ENCODE measurements around the gene GRIN3A. TPM values are rescaled to one million over a fixed set of nuclear protein-coding genes. Genes with fewer than 3 reads are reported as not detected.

Gene GRIN3A
- total RNA-seq, 4 donors from 2014 or later, result 0.21 TPM; not detected in 3

GRCh38 chr9:101706997-101707396 is 31.4 kb downstream of the GRIN3A start:
- Histone ChIP-seq H3K27ac (no peak overlapping the region), H3K9me3 (no peaks in the 10 kb centered on the region), H3K36me3 (no peaks in the 10 kb centered on the region), H3K4me3 (no peak overlapping the region), H3K4me1 (peaks cover 5% of the 10 kb centered on the region), H3K27me3 (no peaks in the 10 kb centered on the region)
- DNase-seq (ENCODE audit: low spot score in 2 of 2), result no peak
- WGBS, result 70% methylated on average over 2 of the region's 2 CpGs
- TF ChIP-seq POLR2AphosphoS5 (IDR thresholded peaks at IDR 0.05) (no peak), POLR2A (IDR thresholded peaks at IDR 0.05) (no peak), EP300 (IDR thresholded peaks at IDR 0.05) (no peak)
- TF ChIP-seq, protein P1, sequence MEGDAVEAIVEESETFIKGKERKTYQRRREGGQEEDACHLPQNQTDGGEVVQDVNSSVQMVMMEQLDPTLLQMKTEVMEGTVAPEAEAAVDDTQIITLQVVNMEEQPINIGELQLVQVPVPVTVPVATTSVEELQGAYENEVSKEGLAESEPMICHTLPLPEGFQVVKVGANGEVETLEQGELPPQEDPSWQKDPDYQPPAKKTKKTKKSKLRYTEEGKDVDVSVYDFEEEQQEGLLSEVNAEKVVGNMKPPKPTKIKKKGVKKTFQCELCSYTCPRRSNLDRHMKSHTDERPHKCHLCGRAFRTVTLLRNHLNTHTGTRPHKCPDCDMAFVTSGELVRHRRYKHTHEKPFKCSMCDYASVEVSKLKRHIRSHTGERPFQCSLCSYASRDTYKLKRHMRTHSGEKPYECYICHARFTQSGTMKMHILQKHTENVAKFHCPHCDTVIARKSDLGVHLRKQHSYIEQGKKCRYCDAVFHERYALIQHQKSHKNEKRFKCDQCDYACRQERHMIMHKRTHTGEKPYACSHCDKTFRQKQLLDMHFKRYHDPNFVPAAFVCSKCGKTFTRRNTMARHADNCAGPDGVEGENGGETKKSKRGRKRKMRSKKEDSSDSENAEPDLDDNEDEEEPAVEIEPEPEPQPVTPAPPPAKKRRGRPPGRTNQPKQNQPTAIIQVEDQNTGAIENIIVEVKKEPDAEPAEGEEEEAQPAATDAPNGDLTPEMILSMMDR (IDR thresholded peaks at IDR 0.05), result no peak

DNA sequence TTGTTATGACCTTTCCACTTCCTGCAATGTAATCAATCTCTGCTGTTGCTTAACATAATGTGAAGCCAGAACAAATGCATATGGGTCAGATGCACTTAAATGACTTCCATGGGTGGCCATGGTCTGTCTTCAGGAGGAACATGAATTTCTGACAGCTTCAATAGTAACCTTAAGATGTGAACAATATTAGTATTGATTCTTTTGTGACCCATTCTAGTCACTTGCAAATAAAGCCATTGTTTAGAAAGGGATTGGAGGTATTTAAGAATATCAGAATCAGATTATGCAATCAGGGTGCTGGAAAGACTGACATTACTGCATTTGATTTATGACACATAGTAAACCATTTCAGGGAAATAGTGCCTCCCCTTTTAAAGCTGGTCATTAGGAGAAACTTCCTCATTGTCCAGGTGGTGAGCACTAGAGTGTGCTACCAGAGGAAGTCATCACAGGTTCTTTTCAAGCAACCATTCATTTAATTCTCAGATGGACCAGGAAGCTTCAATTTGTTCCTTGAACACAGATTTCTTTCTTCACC is 32.1 kb downstream of the GRIN3A start:
- TF ChIP-seq POLR2AphosphoS5 (IDR thresholded peaks at IDR 0.05) (no peak), EP300 (IDR thresholded peaks at IDR 0.05) (no peak), POLR2A (IDR thresholded peaks at IDR 0.05) (no peak)
- TF ChIP-seq, protein P1 (IDR thresholded peaks at IDR 0.05), result no peak

GRCh38 chr9:101705135-101705661 is 33.2 kb downstream of the GRIN3A start:
- Histone ChIP-seq H3K9me3 (no peaks in the 10 kb centered on the region), H3K4me3 (peak overlapping the region; percentile 28), H3K36me3 (no peaks in the 10 kb centered on the region), H3K27me3 (no peaks in the 10 kb centered on the region), H3K4me1 (peaks cover 5% of the 10 kb centered on the region), H3K27ac (no peak overlapping the region)
- DNase-seq (ENCODE audit: low spot score in 2 of 2), result no peak
- TF ChIP-seq POLR2AphosphoS5 (IDR thresholded peaks at IDR 0.05), result no peak
- TF ChIP-seq POLR2A (IDR thresholded peaks at IDR 0.05), result no peak
- TF ChIP-seq, protein P1 (IDR thresholded peaks at IDR 0.05), result no peak
- no peak for TF ChIP-seq EP300 (IDR thresholded peaks at IDR 0.05)
- WGBS, result 5% methylated on average over 21 of the region's 21 CpGs

More for the DNA sequence above, 32.1 kb downstream of the GRIN3A start:
- H3K36me3 ChIP-seq, result no peaks in the 10 kb centered on the region
- H3K27ac ChIP-seq, result no peak overlapping the region
- H3K4me3 ChIP-seq, result no peak overlapping the region
- no peaks in the 10 kb centered on the region for H3K27me3 ChIP-seq
- DNase-seq (ENCODE audit: low spot score in 2 of 2), result no peak
- H3K9me3 ChIP-seq, result no peaks in the 10 kb centered on the region
- peaks cover 5% of the 10 kb centered on the region for H3K4me1 ChIP-seq

- Histone ChIP-seq H3K4me1 (peaks cover 5% of the 10 kb centered on the region), H3K27me3 (no peaks in the 10 kb centered on the region), H3K27ac (no peak overlapping the region), H3K4me3 (no peak overlapping the region), H3K36me3 (no peaks in the 10 kb centered on the region), H3K9me3 (no peaks in the 10 kb centered on the region)
- TF ChIP-seq POLR2A (IDR thresholded peaks at IDR 0.05) (no peak), POLR2AphosphoS5 (IDR thresholded peaks at IDR 0.05) (no peak), EP300 (IDR thresholded peaks at IDR 0.05) (no peak)
- TF ChIP-seq, protein P1 (IDR thresholded peaks at IDR 0.05), result no peak
- DNase-seq (ENCODE audit: low spot score in 2 of 2), result no peak
These were observed 36.2 kb downstream of the GRIN3A start for GRCh38 chr9:101702257-101702656.

- Histone ChIP-seq H3K9me3 (no peaks in the 10 kb centered on the region), H3K4me1 (no peaks in the 10 kb centered on the region), H3K36me3 (no peaks in the 10 kb centered on the region), H3K4me3 (no peak overlapping the region), H3K27me3 (no peaks in the 10 kb centered on the region), H3K27ac (no peak overlapping the region)
- WGBS, result 75% methylated on average over 1 of the region's 1 CpG
- TF ChIP-seq POLR2AphosphoS5 (IDR thresholded peaks at IDR 0.05) (no peak), POLR2A (IDR thresholded peaks at IDR 0.05) (no peak), EP300 (IDR thresholded peaks at IDR 0.05) (no peak)
- TF ChIP-seq, protein P1 (IDR thresholded peaks at IDR 0.05), result no peak
- DNase-seq (ENCODE audit: low spot score in 2 of 2), result no peak
These were observed 44.7 kb downstream of the GRIN3A start for GRCh38 chr9:101693546-101694336.
